Esophagus squamous epithelium (tissue), 4 donors: ENCODE results near the gene TTC8.

Experiments used
- CTCF ChIP-seq, 6 experiments: fragments of 450-650 bp in 4 of 6; fragments of 200-600 bp in 2 of 6; sonication (generic) in 2 of 6; IDR thresholded peaks; one replicate each; pipeline ENCODE4 v1.5.1; 2016 to 2019; ENCODE audit warnings: antibody characterized with exemption in 6 of 6, mild to moderate bottlenecking in 4 of 6, moderate library complexity in 4 of 6
- POLR2A ChIP-seq, 4 donors: fragments of 450-650 bp; IDR thresholded peaks; one replicate each; pipeline ENCODE4 v1.6.1; 2017; ENCODE audit warnings: antibody characterized with exemption in 4 of 4, mild to moderate bottlenecking in 4 of 4, moderate library complexity in 3 of 4

GRCh38 chr14:88825503-88825902 lies 1.1 kb downstream of the TTC8 start:
- TF ChIP-seq POLR2A (IDR thresholded peaks at IDR 0.05) (no peak), CTCF (IDR thresholded peaks at IDR 0.05) (no peak)
